Measurements from ENCODE around the gene OR13C8. TPM values are rescaled to one million over a fixed set of nuclear protein-coding genes. Genes with fewer than 3 reads are reported as not detected.
"Not testable (repeated sequence)": the region's sequence is repeated elsewhere in the genome, so short reads cannot be mapped to it uniquely, and the experiment has no call there.

The OR13C8 gene
- total RNA-seq = not detected

GRCh38 chr9:104568868-104569267 lies at the start of gene OR13C8:
TSS of gene OR13C8 (plus strand) at chr9:104569168. CDS start at chr9:104569168, 0 bp downstream.
- no peak for DNase-seq

- DNase-seq = not testable (repeated sequence)
These were observed 48.7 kb upstream of the OR13C8 start for GRCh38 chr9:104520241-104520640.

GRCh38 chr9:104527109-104527508 lies 41.9 kb upstream of the OR13C8 start, which contains the start of gene OR13C4:
TSS of gene OR13C4 (minus strand) at chr9:104527209. CDS start at chr9:104527209, 0 bp downstream.
- DNase-seq = no peak

- no peak for DNase-seq
These were observed 32.2 kb upstream of the OR13C8 start, which contains the start of gene OR13C3 for GRCh38 chr9:104536756-104537155. TSS of gene OR13C3 (minus strand) at chr9:104536856. CDS start at chr9:104536723, 133 bp downstream.

GRCh38 chr9:104539275-104539674 lies 29.7 kb upstream of the OR13C8 start:
- no peak for DNase-seq

GRCh38 chr9:104544644-104545043 lies 24.3 kb upstream of the OR13C8 start:
- no peak for DNase-seq

- no peak for DNase-seq
These were observed 15.7 kb upstream of the OR13C8 start for GRCh38 chr9:104553261-104553660.

- no peak for DNase-seq
These were observed 13.4 kb upstream of the OR13C8 start for GRCh38 chr9:104555521-104555920.

GRCh38 chr9:104556830-104557634 lies 11.9 kb upstream of the OR13C8 start:
- no peak for DNase-seq

GRCh38 chr9:104564358-104564757 lies 4.6 kb upstream of the OR13C8 start:
- no peak for DNase-seq

GRCh38 chr9:104572612-104573011 lies 3.6 kb downstream of the OR13C8 start:
- DNase-seq = no peak

GRCh38 chr9:104575456-104575855 lies 6.5 kb downstream of the OR13C8 start:
- DNase-seq = no peak

GRCh38 chr9:104577263-104577662 lies 8.3 kb downstream of the OR13C8 start:
- no peak for DNase-seq

- DNase-seq = no peak
These were observed 11.6 kb downstream of the OR13C8 start for GRCh38 chr9:104580562-104580961.

- DNase-seq = peak; percentile 85
These were observed 17.7 kb downstream of the OR13C8 start for GRCh38 chr9:104586496-104587180.

- DNase-seq = no peak
These were observed 20.7 kb downstream of the OR13C8 start for GRCh38 chr9:104589626-104590025.

- DNase-seq = not testable (repeated sequence)
These were observed 29.8 kb downstream of the OR13C8 start for GRCh38 chr9:104598749-104599148.

- DNase-seq = not testable (repeated sequence)
These were observed 30.3 kb downstream of the OR13C8 start, which contains the start of gene OR13C5 for GRCh38 chr9:104599313-104599712. TSS of gene OR13C5 (minus strand) at chr9:104599413. CDS start at chr9:104599413, 0 bp downstream.

- DNase-seq = no peak
These were observed 35.8 kb downstream of the OR13C8 start for GRCh38 chr9:104604801-104605200.

GRCh38 chr9:104605527-104605926 lies 36.6 kb downstream of the OR13C8 start, which contains the start of gene OR13C2:
TSS of gene OR13C2 (minus strand) at chr9:104605627. CDS start at chr9:104605627, 0 bp downstream.
- DNase-seq = not testable (repeated sequence)

GRCh38 chr9:104606152-104606551 lies 37.2 kb downstream of the OR13C8 start:
- DNase-seq = no peak

GRCh38 chr9:104608336-104608735 lies 39.4 kb downstream of the OR13C8 start:
- no peak for DNase-seq

GRCh38 chr9:104611213-104611612 lies 42.2 kb downstream of the OR13C8 start:
- no peak for DNase-seq
